Central memory CD4-positive, alpha-beta T cell (primary cell): Measurements from ENCODE around the gene SLC16A12.

Source experiments
- DNase-seq: peaks from one replicate; pipeline ENCODE4 v3.0.0; 2022
- total RNA-seq, 3 experiments: gene quantifications; one replicate each; lab custom pipeline; 2026; lab: John Stamatoyannopoulos, UW

Gene SLC16A12
- total RNA-seq = 0 reads per million in 3 experiments

- no peak for DNase-seq
These were observed at the start of gene SLC16A12 for GRCh38 chr10:89535171-89536012. TSS of gene SLC16A12 (minus strand) at chr10:89535594. CDS start at chr10:89462578, 73,016 bp downstream.

GRCh38 chr10:89582022-89582421, 46.6 kb upstream of the SLC16A12 start:
- no peak for DNase-seq

- DNase-seq = no peak
These were observed 44.8 kb upstream of the SLC16A12 start for GRCh38 chr10:89580243-89580642.

GRCh38 chr10:89576696-89577095, 41.3 kb upstream of the SLC16A12 start:
- DNase-seq = no peak

GRCh38 chr10:89576022-89576421, 40.6 kb upstream of the SLC16A12 start:
- DNase-seq = no peak

- DNase-seq = no peak
These were observed 39.6 kb upstream of the SLC16A12 start for GRCh38 chr10:89575031-89575430.

- DNase-seq = no peak
These were observed 39.0 kb upstream of the SLC16A12 start for GRCh38 chr10:89574368-89574767.

- DNase-seq = no peak
These were observed 32.3 kb upstream of the SLC16A12 start for GRCh38 chr10:89567576-89568245.

- DNase-seq = no peak
These were observed 31.6 kb upstream of the SLC16A12 start for GRCh38 chr10:89566992-89567391.

- DNase-seq = no peak
These were observed 30.9 kb upstream of the SLC16A12 start for GRCh38 chr10:89566095-89566950.

- no peak for DNase-seq
These were observed 29.8 kb upstream of the SLC16A12 start for GRCh38 chr10:89565180-89565579.

- peak; percentile 37 for DNase-seq
These were observed 28.6 kb upstream of the SLC16A12 start for GRCh38 chr10:89563861-89564478.

- DNase-seq = no peak
These were observed 27.9 kb upstream of the SLC16A12 start for GRCh38 chr10:89563311-89563710.

- DNase-seq = no peak
These were observed 21.2 kb upstream of the SLC16A12 start for GRCh38 chr10:89556600-89556999.

GRCh38 chr10:89555688-89556445, 20.5 kb upstream of the SLC16A12 start:
- no peak for DNase-seq

GRCh38 chr10:89554433-89554832, 19.0 kb upstream of the SLC16A12 start:
- DNase-seq = no peak

- no peak for DNase-seq
These were observed 17.8 kb upstream of the SLC16A12 start for GRCh38 chr10:89553064-89553734.

- no peak for DNase-seq
These were observed 16.8 kb upstream of the SLC16A12 start for GRCh38 chr10:89552213-89552612.

GRCh38 chr10:89550509-89550908, 15.1 kb upstream of the SLC16A12 start:
- no peak for DNase-seq

GRCh38 chr10:89549510-89549909, 14.1 kb upstream of the SLC16A12 start:
- no peak for DNase-seq

GRCh38 chr10:89548673-89549072, 13.3 kb upstream of the SLC16A12 start:
- DNase-seq = no peak
